ENCODE measurements around the gene AP1M1. TPM values are rescaled to one million over a fixed set of nuclear protein-coding genes. Genes with fewer than 3 reads are reported as not detected.

Gene AP1M1
- total and polyA plus RNA-seq, 2 donors (not counting 1 experiment from before 2014, with no cell fraction given) = 94.4 to 113 TPM

GRCh38 chr19:16190736-16191135, 7.0 kb upstream of the AP1M1 start:
- no peaks in the 10 kb centered on the region for H3K9me3 ChIP-seq (ENCODE audit: control insufficient read depth, insufficient read depth, low read depth, low read length)
- H3K36me3 ChIP-seq (ENCODE audit: control insufficient read depth, insufficient read depth, low read length) = peaks cover 23% of the 10 kb centered on the region
- DNase-seq (ENCODE audit: low read depth in 2 of 2) = no peak
- TF ChIP-seq EZH2 (IDR thresholded peaks at IDR 0.05; ENCODE audit: low read length, missing control alignments) = no peak
- TF ChIP-seq CTCF (conservative IDR thresholded peaks at IDR 0.05 in 1 of 2, IDR thresholded peaks at IDR 0.05 in 1 of 2; ENCODE audit: low read depth in 1 of 2, low read length in 2 of 2) = no peak
- no peaks in the 10 kb centered on the region for H3K27me3 ChIP-seq (ENCODE audit: control insufficient read depth, insufficient read depth, low read length)
- H3K9ac ChIP-seq (ENCODE audit: insufficient read depth, low read length) = no peak overlapping the region
- no peak overlapping the region for H2AFZ ChIP-seq (ENCODE audit: low read length)
- H3K4me2 ChIP-seq (ENCODE audit: extremely low read depth, insufficient read depth, low read length) = no peak overlapping the region
- no peak overlapping the region for H3K27ac ChIP-seq (ENCODE audit: insufficient read depth, low read length)
- peaks cover 24% of the 10 kb centered on the region for H3K79me2 ChIP-seq (ENCODE audit: control insufficient read depth, insufficient read depth, low read length)
- H3K4me3 ChIP-seq (replicated peaks in 1 of 4; ENCODE audit: control extremely low read depth in 1 of 4, insufficient read depth in 1 of 4, low read depth in 3 of 4, low read length in 4 of 4) = no peak overlapping the region
- H4K20me1 ChIP-seq (ENCODE audit: control insufficient read depth, extremely low read depth, insufficient read depth, low read length) = no peaks in the 10 kb centered on the region
- peaks cover 3% of the 10 kb centered on the region for H3K4me1 ChIP-seq (ENCODE audit: control insufficient read depth, extremely low read depth, insufficient read depth, low read length)

- TF ChIP-seq EZH2 (IDR thresholded peaks at IDR 0.05; ENCODE audit: low read length, missing control alignments) (no peak), CTCF (conservative IDR thresholded peaks at IDR 0.05 in 1 of 2, IDR thresholded peaks at IDR 0.05 in 1 of 2; ENCODE audit: low read depth in 1 of 2, low read length in 2 of 2) (no peak)
Observed at GRCh38 chr19:16191216-16191908, 6.3 kb upstream of the AP1M1 start.

GRCh38 chr19:16193466-16193865, 4.2 kb upstream of the AP1M1 start:
- Histone ChIP-seq H3K79me2 (ENCODE audit: control insufficient read depth, insufficient read depth, low read length) (peaks cover 12% of the 10 kb centered on the region), H3K27ac (ENCODE audit: insufficient read depth, low read length) (no peak overlapping the region), H3K4me3 (replicated peaks in 1 of 4; ENCODE audit: control extremely low read depth in 1 of 4, insufficient read depth in 1 of 4, low read depth in 3 of 4, low read length in 4 of 4) (no peak overlapping the region), H3K4me1 (ENCODE audit: control insufficient read depth, extremely low read depth, insufficient read depth, low read length) (peaks cover 14% of the 10 kb centered on the region), H2AFZ (ENCODE audit: low read length) (no peak overlapping the region), H4K20me1 (ENCODE audit: control insufficient read depth, extremely low read depth, insufficient read depth, low read length) (no peaks in the 10 kb centered on the region), H3K9me3 (ENCODE audit: control insufficient read depth, insufficient read depth, low read depth, low read length) (no peaks in the 10 kb centered on the region), H3K4me2 (ENCODE audit: extremely low read depth, insufficient read depth, low read length) (no peak overlapping the region), H3K36me3 (ENCODE audit: control insufficient read depth, insufficient read depth, low read length) (peaks cover 17% of the 10 kb centered on the region), H3K9ac (ENCODE audit: insufficient read depth, low read length) (no peak overlapping the region), H3K27me3 (ENCODE audit: control insufficient read depth, insufficient read depth, low read length) (no peaks in the 10 kb centered on the region)
- no peak for TF ChIP-seq CTCF (conservative IDR thresholded peaks at IDR 0.05 in 1 of 2, IDR thresholded peaks at IDR 0.05 in 1 of 2; ENCODE audit: low read depth in 1 of 2, low read length in 2 of 2)
- no peak for TF ChIP-seq EZH2 (IDR thresholded peaks at IDR 0.05; ENCODE audit: low read length, missing control alignments)
- no peak for DNase-seq (ENCODE audit: low read depth in 2 of 2)

More at GRCh38 chr19:16191216-16191908, 6.3 kb upstream of the AP1M1 start:
- H3K27me3 ChIP-seq (ENCODE audit: control insufficient read depth, insufficient read depth, low read length) = no peaks in the 10 kb centered on the region
- H3K79me2 ChIP-seq (ENCODE audit: control insufficient read depth, insufficient read depth, low read length) = peaks cover 17% of the 10 kb centered on the region
- no peak overlapping the region for H3K4me2 ChIP-seq (ENCODE audit: extremely low read depth, insufficient read depth, low read length)
- H3K9me3 ChIP-seq (ENCODE audit: control insufficient read depth, insufficient read depth, low read depth, low read length) = no peaks in the 10 kb centered on the region
- H2AFZ ChIP-seq (ENCODE audit: low read length) = no peak overlapping the region
- H4K20me1 ChIP-seq (ENCODE audit: control insufficient read depth, extremely low read depth, insufficient read depth, low read length) = no peaks in the 10 kb centered on the region
- no peak overlapping the region for H3K9ac ChIP-seq (ENCODE audit: insufficient read depth, low read length)
- DNase-seq (ENCODE audit: low read depth in 2 of 2) = no peak
- no peak overlapping the region for H3K4me3 ChIP-seq (replicated peaks in 1 of 4; ENCODE audit: control extremely low read depth in 1 of 4, insufficient read depth in 1 of 4, low read depth in 3 of 4, low read length in 4 of 4)
- H3K4me1 ChIP-seq (ENCODE audit: control insufficient read depth, extremely low read depth, insufficient read depth, low read length) = peaks cover 9% of the 10 kb centered on the region
- H3K27ac ChIP-seq (ENCODE audit: insufficient read depth, low read length) = no peak overlapping the region
- H3K36me3 ChIP-seq (ENCODE audit: control insufficient read depth, insufficient read depth, low read length) = peaks cover 23% of the 10 kb centered on the region

Measured in fibroblast of lung (primary cell).